HCT116 (cell line): ENCODE measurements around the gene IL1RL1.

Experiments used
- CEBPB ChIP-seq: IDR thresholded peaks from 2 replicates; pipeline ENCODE4 v1.6.1; 2012; ENCODE audit warnings: low read depth
- CTCF ChIP-seq, 3 experiments: fragments of 200-600 bp in 1 of 3; sonication (generic) in 1 of 3; IDR thresholded peaks in 2 of 3; conservative IDR thresholded peaks in 1 of 3; 2 replicates each; pipeline ENCODE4 v1.5.1; 2012 to 2017; ENCODE audit warnings: low read depth in 2 of 3, low read length in 2 of 3, antibody characterized with exemption in 1 of 3, borderline replicate concordance in 1 of 3, control low read depth in 1 of 3, mild to moderate bottlenecking in 1 of 3, mixed read lengths in 1 of 3, mixed run types in 1 of 3, moderate library complexity in 1 of 3; ENCODE audit not compliant: insufficient read depth in 1 of 3
- EGR1 ChIP-seq: IDR thresholded peaks from 2 replicates; pipeline ENCODE4 v1.6.1; 2012; ENCODE audit warnings: low read depth
- EZH2 ChIP-seq: fragments of 200-600 bp; sonication (generic); IDR thresholded peaks from 2 replicates; pipeline ENCODE4 v1.6.1; 2017; ENCODE audit warnings: antibody characterized with exemption, mixed run types
- EZH2phosphoT487 ChIP-seq: fragments of 200-600 bp; IDR thresholded peaks from 2 replicates; pipeline ENCODE4 v1.6.1; 2018; ENCODE audit warnings: antibody characterized with exemption, borderline replicate concordance
- JUND ChIP-seq: IDR thresholded peaks from 2 replicates; pipeline ENCODE4 v1.6.1; 2012
- MAX ChIP-seq: IDR thresholded peaks from 2 replicates; pipeline ENCODE4 v1.6.1; 2012
- POLR2A ChIP-seq: IDR thresholded peaks from 2 replicates; pipeline ENCODE4 v1.7.0; 2011; ENCODE audit warnings: borderline replicate concordance; ENCODE audit not compliant: insufficient read depth, insufficient read length; ENCODE audit errors: extremely low read depth
- REST ChIP-seq: IDR thresholded peaks from 2 replicates; pipeline ENCODE4 v1.6.1; 2012; ENCODE audit warnings: low read depth
- SIN3A ChIP-seq: IDR thresholded peaks from 2 replicates; pipeline ENCODE4 v1.6.1; 2012; ENCODE audit warnings: low read depth
- ZFX ChIP-seq: fragments of 450-650 bp; IDR thresholded peaks from 2 replicates; pipeline ENCODE4 v1.6.1; 2017
- ZNF274 ChIP-seq: fragments of 200-500 bp; sonication (Bioruptor generic); IDR thresholded peaks from 2 replicates; pipeline ENCODE4 v1.6.1; 2014; ENCODE audit warnings: mild to moderate bottlenecking, low read depth, low read length, inconsistent platforms

- no peak for TF ChIP-seq EGR1
- no peak for TF ChIP-seq CTCF (IDR thresholded peaks at IDR 0.05 in 2 of 3, conservative IDR thresholded peaks at IDR 0.05 in 1 of 3; ENCODE audit: borderline replicate concordance in 1 of 3, insufficient read depth in 1 of 3, low read depth in 2 of 3, low read length in 2 of 3)
- no peak for TF ChIP-seq REST
- TF ChIP-seq POLR2A = no peak
- TF ChIP-seq EZH2phosphoT487 = no peak
- TF ChIP-seq SIN3A = no peak
- TF ChIP-seq ZFX = no peak
- TF ChIP-seq JUND = no peak
- TF ChIP-seq MAX = no peak
- TF ChIP-seq EZH2 = no peak
- TF ChIP-seq CEBPB = no peak
- no peak for TF ChIP-seq ZNF274
These were observed 26.4 kb downstream of the IL1RL1 start for GRCh38 chr2:102337481-102338386.
